Measurements from ENCODE around the gene IFI27L1.

- TF ChIP-seq CTCF (IDR thresholded peaks at IDR 0.05), result no peak
- TF ChIP-seq POLR2A (IDR thresholded peaks at IDR 0.05), result no peak
Measured at GRCh38 chr14:94111276-94112095, 30.4 kb downstream of the IFI27L1 start.
